ENCODE results near the gene NHS.

GRCh38 chrX:17738737-17739535 lies 363.9 kb downstream of the NHS start:
- TF ChIP-seq, protein P1, sequence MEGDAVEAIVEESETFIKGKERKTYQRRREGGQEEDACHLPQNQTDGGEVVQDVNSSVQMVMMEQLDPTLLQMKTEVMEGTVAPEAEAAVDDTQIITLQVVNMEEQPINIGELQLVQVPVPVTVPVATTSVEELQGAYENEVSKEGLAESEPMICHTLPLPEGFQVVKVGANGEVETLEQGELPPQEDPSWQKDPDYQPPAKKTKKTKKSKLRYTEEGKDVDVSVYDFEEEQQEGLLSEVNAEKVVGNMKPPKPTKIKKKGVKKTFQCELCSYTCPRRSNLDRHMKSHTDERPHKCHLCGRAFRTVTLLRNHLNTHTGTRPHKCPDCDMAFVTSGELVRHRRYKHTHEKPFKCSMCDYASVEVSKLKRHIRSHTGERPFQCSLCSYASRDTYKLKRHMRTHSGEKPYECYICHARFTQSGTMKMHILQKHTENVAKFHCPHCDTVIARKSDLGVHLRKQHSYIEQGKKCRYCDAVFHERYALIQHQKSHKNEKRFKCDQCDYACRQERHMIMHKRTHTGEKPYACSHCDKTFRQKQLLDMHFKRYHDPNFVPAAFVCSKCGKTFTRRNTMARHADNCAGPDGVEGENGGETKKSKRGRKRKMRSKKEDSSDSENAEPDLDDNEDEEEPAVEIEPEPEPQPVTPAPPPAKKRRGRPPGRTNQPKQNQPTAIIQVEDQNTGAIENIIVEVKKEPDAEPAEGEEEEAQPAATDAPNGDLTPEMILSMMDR (IDR thresholded peaks at IDR 0.05) = no peak
- no peak for TF ChIP-seq POLR2A (IDR thresholded peaks at IDR 0.05)
